Measurements from ENCODE around the gene DLGAP1.
A peak's percentile ranks its signal among the peaks of the same experiment; 100 is the strongest.
"Not testable (repeated sequence)": the region's sequence is repeated elsewhere in the genome, so short reads cannot be mapped to it uniquely, and the experiment has no call there.

DLGAP1 gene

GRCh38 chr18:4077204-4077603, 377.9 kb downstream of the DLGAP1 start:
- no peak for DNase-seq (ENCODE audit: low read depth)

GRCh38 chr18:4074647-4075046, 380.5 kb downstream of the DLGAP1 start:
- no peak for DNase-seq (ENCODE audit: low read depth)

DNA sequence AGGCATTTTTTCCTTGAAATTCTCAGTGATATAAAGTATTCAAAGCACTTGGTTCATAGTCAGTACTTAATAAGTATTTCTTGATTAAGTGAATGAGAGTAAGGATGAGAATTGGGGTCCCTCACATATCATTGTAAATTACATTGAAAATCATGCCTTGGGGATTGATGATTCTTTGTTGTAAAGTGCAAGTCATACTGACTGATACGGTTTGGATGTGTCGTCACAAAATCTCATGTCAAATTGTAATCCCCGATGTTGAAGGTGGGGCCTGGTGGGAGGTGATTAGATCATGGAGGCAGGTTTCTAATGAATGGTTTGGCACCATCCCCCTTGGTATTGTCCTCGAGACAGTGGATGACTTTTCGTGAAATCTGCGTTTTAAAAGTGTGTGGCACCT, 385.9 kb downstream of the DLGAP1 start:
- DNase-seq (ENCODE audit: low read depth): no peak

DNA sequence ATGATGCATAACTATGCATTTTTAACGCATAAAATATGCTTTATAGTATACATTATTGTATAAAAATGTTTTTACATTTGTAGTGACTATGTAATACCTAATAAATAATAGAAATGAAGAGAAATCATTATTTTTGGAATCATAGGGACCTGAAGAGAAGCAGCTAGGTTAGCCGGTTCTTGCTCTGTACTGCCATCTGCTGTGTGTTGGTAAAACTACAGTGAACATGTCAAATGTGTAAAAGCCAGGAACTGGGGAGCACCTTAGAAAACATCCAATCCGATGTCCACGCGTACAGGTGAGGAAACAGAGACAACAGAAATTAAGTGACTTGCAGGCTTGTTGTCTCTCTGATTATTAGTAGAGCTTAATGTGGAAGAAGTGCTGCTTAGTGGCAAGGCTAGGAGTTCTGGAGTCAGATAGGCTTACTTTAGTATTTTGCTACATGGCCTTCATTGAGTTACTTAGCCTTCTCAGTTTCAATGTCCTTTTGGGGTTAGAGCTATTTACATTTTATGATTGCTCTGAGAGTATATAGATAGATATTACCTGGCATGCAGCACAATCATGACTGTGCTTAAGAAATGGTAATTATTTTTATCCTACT, 386.5 kb downstream of the DLGAP1 start:
- DNase-seq (ENCODE audit: low read depth): peak; percentile 42

DNA sequence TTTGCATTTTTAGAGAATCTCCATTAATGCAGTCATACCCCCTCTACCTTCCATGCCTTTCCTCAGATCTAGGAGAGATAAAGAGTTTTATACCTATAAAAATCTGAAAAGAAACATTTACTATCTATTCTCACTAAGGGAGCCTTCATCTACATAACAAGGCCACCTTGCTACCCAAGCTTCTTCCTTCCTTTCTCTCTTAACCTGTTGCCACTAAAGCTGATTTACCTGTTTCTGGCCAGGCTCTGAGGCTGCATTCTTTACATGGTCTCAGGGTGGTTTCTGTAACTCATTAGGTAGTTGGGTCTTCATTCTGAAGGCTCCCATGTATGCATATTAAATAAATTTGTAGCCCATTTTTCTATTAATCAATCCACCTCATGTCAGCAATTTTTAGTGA, 391.6 kb downstream of the DLGAP1 start:
- DNase-seq (ENCODE audit: low read depth): no peak

DNA sequence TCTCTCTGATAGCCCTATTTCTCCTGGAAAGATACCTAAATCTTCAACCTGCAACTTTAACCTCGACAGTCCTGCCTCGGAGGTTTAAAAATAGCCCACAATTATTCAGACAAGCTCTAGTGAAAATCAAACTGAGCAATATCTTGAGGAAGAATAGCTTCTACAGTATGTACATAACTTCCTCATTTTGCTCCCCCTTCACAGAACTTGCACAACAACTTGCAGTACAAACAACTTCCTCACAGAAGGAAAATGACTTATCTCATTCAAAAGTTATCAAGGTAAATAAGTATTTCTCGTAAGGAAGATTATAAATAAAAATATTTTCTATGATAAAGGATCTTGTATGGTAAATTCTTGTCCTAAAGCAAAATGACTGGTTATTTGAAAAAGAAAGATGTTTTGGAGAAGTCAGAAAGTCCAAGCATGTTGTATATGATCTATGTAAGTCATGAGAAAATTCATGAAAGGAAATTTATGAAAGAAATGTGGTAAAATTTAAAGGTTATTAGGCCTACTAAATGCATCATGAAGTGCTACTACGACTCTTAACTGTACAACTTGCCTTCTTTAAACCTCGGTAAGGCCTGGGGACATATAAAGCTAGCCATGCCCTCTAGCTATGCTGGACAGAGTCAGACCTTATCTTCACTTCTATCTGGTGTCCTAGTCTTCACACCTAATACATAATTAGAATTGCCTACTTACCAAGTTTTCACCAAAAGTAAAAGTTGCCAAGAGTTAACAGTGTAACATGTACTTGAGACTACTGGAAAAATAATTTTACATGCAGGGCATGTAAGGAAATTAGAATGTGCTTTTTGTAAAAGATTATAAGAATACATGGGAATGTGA, 394.5 kb downstream of the DLGAP1 start:
- DNase-seq (ENCODE audit: low read depth): no peak

DNA sequence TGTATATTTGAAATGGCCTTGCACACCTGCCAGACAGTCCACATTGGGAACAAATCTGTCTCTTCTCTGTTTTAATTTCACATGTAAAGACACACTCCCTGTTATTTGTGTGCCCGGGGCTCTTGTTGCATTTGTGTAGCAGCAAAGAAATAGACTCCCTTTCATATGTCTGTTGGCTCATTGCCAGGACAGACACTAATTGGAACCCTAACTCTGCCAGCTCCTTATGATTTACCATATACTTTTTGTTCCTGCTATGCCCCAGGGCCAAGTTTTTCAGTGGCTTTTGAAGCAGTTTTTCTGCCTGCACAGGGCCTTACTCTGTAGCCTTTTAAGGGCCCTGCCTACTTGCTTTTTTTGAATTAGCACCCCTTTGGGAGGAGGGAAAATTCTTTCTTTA, 396.9 kb downstream of the DLGAP1 start:
- DNase-seq (ENCODE audit: low read depth): no peak

DNA sequence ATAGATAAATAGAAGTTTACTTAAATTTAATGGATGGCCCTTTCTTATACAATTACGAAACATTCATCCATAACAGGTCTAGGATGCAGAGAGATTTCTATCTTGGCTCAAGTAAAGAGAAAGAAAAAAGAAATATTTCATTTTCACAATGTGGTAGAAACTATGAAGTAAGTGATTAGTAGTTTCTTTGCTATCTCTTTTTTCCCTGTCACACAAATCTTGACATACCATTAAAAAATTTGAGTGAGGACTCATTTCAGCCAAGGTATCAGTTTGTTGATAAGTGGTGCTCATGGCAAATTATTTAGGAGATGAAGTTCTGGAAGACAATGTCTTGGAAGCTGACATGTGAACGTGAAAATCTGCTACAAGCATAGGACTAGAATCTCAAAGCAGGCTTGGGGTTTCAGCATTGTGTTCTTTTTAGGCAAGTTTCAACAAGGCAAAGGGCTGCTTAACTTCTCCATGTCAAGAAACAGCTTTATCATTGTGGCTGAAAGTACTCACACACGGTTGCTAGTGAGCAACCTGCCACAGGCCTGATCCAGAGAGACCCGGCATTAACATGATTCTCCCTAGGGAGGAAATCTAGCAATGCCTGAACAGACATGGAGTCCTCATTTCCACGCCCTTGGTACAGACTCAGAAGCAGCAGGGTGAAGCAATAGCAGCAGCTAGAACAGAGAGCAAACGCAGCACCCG, 414.6 kb downstream of the DLGAP1 start:
- no peak for DNase-seq (ENCODE audit: low read depth)

DNA sequence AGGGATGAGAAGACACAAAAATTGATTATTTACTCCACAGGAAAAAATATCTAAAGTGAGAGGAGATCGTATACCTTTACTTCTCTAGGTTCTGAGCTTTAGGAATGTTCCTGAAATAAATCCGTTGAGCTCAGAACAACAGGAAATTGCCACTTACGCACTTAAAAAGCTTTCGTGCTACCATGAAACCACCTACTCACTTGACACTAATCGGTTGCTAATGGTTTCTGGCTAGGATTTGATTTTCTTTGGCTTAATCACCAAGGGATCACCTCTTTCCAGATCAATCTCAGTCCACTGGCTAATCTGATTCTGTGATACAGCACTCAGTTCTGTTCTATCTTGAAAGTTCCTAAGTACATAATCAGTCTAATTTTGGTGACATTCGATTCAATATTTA, 419.6 kb downstream of the DLGAP1 start:
- DNase-seq (ENCODE audit: low read depth): no peak

DNA sequence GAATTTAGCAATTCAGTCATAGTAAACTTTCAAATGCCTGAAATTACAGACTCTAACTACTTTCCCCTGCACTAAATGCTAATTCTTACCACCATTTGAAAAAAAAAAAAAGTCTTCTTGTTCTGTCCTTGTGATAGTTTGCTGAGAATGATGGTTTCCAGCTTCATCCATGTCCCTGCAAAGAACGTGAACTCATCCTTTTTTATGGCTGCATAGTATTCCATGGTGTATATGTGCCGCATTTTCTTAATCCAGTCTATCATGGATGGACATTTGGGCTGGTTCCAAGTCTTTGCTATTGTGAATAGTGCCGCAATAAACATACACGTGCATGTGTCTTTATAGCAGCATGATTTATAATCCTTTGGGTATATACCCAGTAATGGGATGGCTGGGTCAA, 420.3 kb downstream of the DLGAP1 start:
- not testable (repeated sequence) for DNase-seq (ENCODE audit: low read depth)

GRCh38 chr18:4026542-4026941, 428.6 kb downstream of the DLGAP1 start:
- no peak for DNase-seq (ENCODE audit: low read depth)

DNA sequence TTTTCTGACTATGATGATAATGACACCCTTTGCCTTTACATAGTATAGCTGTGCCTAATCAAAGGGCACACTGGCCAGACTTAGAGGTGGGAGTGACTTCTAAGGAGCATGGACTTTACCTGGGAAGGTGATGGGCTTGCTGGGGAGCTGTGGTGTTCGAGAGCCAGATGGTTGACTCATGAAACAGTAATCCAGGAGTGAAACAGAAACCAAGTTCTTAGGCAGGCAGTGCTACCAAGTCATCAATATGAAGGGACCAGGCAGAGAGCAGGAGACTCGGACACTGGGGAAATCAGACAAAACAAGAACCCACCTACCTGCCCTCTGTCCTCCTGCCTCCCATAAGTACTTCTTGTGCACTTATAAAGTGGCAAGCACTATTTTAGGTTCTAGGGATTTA, 430.4 kb downstream of the DLGAP1 start:
- DNase-seq (ENCODE audit: low read depth): no peak

DNA sequence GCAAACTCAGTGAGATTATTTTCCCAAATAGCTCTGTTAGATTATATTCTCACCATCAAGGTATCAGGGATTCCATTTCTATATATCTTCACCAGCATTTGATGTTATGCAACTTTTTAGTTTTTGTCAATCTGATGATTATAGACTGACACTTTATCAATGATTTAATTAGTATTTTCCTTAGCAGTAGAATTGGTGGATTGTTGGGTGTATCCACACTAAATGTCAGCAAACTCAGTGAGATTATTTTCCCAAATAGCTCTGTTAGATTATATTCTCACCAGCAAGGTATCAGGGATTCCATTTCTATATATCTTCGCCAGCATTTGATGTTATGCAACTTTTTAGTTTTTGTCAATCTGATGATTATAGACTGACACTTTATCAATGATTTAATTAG, 432.4 kb downstream of the DLGAP1 start:
- DNase-seq (ENCODE audit: low read depth): not testable (repeated sequence)

GRCh38 chr18:4020026-4020425, 435.1 kb downstream of the DLGAP1 start:
- no peak for DNase-seq (ENCODE audit: low read depth)

DNA sequence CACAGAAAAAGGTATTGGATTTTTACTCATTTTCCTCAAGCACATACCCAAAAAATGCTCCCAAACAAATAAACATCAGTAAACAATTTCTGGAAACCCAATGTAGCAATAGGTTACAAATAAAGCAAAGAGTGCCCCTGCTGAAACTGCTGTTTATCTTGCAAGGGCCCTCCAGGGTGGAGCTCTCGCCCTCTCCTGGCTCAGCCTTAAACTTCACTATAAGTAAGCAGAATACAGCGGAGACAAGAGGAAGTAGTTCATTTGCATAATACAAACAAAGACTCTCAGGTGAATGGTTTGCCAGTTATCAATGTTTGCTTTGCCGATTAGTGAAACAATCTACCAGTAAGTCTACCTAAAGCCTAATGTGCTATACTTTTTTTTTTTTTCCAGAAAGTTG, 437.6 kb downstream of the DLGAP1 start:
- no peak for DNase-seq (ENCODE audit: low read depth)

DNA sequence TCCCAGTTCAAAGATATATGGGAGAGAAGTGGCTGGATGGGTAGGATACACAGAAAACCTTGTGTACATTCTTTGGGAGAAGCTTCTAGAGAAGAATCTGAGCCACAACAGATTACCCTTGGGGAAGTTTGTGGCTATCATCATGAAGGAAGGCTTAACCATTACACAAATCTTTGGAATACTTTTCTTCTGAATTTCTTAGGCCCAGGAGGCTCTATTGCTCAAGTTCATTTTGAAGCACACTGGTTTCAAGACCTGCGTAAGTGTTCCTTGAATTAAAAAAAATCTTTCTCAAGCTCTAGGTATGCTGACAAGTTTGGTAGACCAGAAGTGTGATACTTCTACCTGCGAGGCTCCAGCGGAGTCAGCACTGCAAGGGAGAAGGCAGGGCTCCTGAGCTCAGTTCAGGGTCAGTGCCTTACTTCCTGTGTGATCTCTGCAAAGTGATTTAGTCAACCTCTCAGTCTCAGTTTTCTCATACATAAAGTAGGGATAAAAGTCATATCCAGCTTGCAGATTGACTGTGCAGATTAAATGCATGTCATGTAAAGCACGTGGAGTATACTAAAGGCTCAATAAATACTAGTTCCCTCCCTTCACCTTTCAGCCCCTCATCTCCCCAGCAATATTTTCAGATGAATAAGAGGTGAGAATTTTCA, 438.6 kb downstream of the DLGAP1 start:
- no peak for DNase-seq (ENCODE audit: low read depth)

- no peak for DNase-seq (ENCODE audit: low read depth)
These were observed 447.3 kb downstream of the DLGAP1 start for GRCh38 chr18:4007846-4008245.

- DNase-seq (ENCODE audit: low read depth): no peak
These were observed 450.8 kb downstream of the DLGAP1 start for GRCh38 chr18:4004183-4004829.

DNA sequence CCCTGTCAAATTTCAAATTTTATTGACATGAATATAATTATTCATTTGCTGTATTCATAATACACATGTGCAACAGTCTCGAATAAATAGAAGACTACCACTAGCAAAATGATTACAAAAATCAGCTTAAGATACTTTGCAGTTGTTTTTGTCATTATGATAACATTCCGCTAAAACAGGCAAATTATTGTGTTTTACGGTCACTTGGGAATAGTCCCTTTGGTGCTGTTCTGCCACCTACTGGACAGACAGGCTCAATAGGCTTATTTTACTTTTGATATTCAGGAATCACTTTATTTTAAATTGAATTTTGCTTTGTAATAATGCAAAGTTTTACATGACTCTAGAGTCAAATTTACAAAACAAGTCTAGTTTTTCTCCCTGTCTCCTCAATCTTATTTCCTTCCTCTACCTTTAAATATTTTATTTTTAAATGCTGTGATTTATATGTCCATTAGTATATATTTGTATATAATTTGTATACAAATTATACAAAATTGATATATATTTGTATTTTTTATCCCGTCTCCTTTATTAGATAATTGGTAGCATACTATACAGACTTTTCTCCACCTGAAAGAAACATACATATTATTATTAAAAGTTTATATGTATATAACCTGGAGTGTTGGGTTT, 456.3 kb downstream of the DLGAP1 start:
- DNase-seq (ENCODE audit: low read depth): peak; percentile 44

GRCh38 chr18:3995476-3996102, 459.5 kb downstream of the DLGAP1 start:
- peak; percentile 62 for DNase-seq (ENCODE audit: low read depth)

Measured in iris pigment epithelial cell (primary cell).